Measurements from ENCODE around the gene UGP2. TPM values are rescaled to one million over a fixed set of nuclear protein-coding genes. Genes with fewer than 3 reads are reported as not detected.
"Not testable (repeated sequence)": the region's sequence is repeated elsewhere in the genome, so short reads cannot be mapped to it uniquely, and the experiment has no call there.

The UGP2 gene
- total RNA-seq, 2 donors from 2014 or later, result 97.2 to 100 TPM

DNA sequence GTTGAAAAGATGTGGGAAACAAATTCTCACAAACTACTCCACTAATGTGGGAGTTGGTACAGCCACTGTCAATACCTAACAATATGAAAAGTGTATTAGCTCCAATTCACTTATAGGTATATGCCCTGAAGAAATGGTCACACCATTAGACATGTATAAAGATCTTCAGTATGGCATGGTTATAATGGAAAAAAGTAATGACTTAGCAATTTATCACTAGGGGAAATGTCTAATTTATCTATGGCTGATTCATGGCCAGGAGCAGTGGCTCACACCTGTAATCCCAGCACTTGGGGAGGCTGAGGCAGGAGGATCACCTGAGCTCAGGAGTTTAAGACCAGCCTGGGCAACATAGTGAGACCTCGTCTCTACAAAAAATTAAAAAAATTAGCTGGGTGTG lies 52.5 kb downstream of the UGP2 start:
- no peak for ATAC-seq
- DNase-seq (ENCODE audit: low spot score in 2 of 2), result no peak
- no peaks in the 10 kb centered on the region for H3K9me3 Mint-ChIP-seq
- peak overlapping the region in 1 of 2 donors; percentile 35 for H3K27ac Mint-ChIP-seq
- H3K36me3 Mint-ChIP-seq, result peaks cover 0 to 17% of the 10 kb centered on the region in 2 donors

DNA sequence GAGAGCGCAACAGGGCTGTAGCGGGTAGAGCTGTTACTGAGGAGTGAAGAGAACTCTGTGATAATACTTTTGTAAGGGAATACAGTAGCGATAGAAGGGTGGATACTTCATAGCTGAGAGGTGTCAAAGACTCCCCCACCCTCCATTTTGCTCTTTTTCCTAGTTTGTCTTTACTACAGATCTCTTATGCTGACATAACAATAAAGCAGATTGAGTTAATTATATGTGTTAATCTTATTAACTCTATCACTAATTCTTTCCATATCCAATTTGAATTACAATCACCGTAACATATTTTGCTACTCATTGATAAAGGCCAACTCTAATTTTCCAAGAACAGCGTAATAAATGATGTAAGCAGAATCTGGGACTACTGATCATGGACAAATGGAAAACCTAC lies 57.1 kb downstream of the UGP2 start:
- no peak for DNase-seq (ENCODE audit: low spot score in 2 of 2)
- H3K36me3 Mint-ChIP-seq, result peaks cover 14 to 31% of the 10 kb centered on the region in 2 donors
- peak overlapping the region in 1 of 2 donors; percentile 57 for H3K27ac Mint-ChIP-seq
- ATAC-seq, result no peak
- H3K9me3 Mint-ChIP-seq, result peaks cover 5 to 22% of the 10 kb centered on the region in 2 donors

DNA sequence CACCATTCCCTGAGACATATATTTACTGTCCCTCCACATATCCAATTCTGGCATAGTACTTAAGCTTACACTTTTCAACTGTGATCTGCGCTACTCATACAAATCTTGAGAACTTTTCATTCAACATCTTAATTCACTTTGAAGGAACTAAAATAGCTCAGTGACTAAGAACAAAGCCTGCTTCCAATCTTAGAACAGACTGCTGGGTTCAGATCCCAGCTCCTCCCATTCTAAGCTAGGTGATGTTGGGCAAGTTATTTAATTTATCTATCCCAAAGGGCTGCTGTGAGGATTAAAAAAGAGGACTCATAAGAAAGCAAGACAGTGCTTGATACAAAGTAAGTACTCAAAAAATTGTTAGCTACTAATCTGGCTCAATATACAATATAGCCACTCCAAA lies 57.9 kb downstream of the UGP2 start:
- DNase-seq (ENCODE audit: low spot score in 2 of 2), result no peak
- H3K36me3 Mint-ChIP-seq, result peaks cover 17 to 37% of the 10 kb centered on the region in 2 donors

DNA sequence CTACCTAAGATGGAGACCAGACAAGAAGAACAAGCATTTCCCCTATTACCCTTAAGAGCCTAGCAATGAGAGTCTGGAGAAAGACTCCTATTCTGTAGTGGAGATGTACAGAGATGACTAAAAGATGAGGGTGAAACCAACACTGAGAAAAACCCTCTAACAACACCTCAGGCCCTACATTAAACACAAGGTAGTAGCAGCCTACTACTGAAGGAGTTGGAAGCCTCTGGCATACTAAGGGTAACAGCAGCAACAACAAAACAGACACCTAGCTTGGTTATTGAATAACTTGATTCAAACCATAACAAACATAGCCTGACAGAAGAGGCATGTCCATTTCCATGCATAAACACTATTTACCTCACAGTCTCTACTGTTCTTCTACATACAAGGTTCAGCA lies 60.5 kb downstream of the UGP2 start:
- peak; percentile 64 to 80 for ATAC-seq
- Mint-ChIP-seq H3K9me3 (peaks cover 8 to 32% of the 10 kb centered on the region in 2 donors), H3K36me3 (peaks cover 22 to 60% of the 10 kb centered on the region in 2 donors), H3K27ac (peak overlapping the region; percentile 35 to 86)
- no peak for DNase-seq (ENCODE audit: low spot score in 2 of 2)

More for the DNA sequence above, 57.9 kb downstream of the UGP2 start:
- no peak for ATAC-seq
- Mint-ChIP-seq H3K9me3 (peaks cover 8 to 26% of the 10 kb centered on the region in 2 donors), H3K27ac (no peak overlapping the region)

DNA sequence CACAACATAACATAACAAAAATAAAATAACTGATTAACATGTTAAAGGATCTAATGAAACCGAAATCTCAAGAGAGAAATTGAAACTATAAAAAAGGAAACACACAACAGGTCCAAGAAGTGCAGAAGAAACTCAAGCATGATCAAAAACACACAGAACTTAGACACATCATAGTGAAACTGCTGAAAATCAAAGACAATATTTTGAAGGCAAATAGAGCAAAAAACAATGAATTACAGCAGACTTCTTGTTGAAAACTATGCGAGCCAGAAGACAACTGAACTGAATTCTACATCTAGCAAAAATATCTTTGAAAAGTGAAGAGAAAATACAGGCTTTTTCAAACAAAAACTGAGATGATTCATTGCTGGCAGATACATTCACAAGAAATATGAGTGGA lies 61.3 kb downstream of the UGP2 start:
- peaks cover 8 to 32% of the 10 kb centered on the region in 2 donors for H3K9me3 Mint-ChIP-seq
- ATAC-seq (peak; percentile 34 to 80), DNase-seq (ENCODE audit: low spot score in 2 of 2) (no peak)
- peak overlapping the region; percentile 32 to 52 for H3K27ac Mint-ChIP-seq
- peaks cover 22 to 65% of the 10 kb centered on the region in 2 donors for H3K36me3 Mint-ChIP-seq

DNA sequence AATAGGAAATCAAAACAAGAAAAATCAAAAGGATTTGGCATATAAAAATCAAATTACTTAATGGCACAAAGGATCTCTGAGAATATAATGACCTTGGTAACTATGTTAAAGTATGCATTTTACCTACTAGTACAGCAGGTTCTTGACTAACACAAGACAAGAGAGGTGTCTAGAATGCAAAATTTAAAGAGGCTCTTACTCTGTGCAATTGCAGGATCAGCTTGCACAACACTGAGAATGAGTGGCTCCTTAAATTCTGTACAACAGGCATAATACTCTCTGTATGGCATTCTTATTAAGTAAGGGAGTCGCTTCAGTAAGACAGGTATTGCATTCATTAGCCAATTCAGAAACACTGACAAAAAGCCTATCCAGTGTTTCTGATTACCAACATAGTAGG lies 72.6 kb downstream of the UGP2 start:
- DNase-seq (ENCODE audit: low spot score in 2 of 2) (no peak), ATAC-seq (no peak)
- no peak overlapping the region for H3K27ac Mint-ChIP-seq
- peaks cover 0 to 13% of the 10 kb centered on the region in 2 donors for H3K36me3 Mint-ChIP-seq
- no peaks in the 10 kb centered on the region for H3K9me3 Mint-ChIP-seq

DNA sequence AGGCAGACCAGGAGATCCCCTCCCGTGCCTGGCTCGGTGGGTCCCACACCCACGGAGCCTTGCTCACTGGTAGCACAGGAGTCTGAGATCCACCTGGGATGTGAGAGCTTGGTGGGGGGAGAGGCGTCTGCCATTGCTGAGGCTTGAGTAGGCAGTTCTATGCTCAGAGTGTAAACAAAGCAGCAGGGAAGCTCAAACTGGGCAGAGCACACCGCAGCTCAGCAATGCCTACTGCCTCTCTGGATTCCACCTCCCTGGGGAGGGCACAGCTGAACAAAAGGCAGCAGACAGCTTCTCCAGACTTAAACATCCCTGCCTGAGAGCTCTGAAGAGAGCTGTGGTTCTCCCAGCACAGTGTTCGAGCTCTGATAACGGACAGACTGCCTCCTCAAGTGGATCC lies 85.1 kb downstream of the UGP2 start:
- H3K27ac Mint-ChIP-seq, result no peak overlapping the region
- no peak for ATAC-seq
- H3K9me3 Mint-ChIP-seq, result no peaks in the 10 kb centered on the region
- no peak for DNase-seq (ENCODE audit: low spot score in 2 of 2)
- peaks cover 19 to 37% of the 10 kb centered on the region in 2 donors for H3K36me3 Mint-ChIP-seq

DNA sequence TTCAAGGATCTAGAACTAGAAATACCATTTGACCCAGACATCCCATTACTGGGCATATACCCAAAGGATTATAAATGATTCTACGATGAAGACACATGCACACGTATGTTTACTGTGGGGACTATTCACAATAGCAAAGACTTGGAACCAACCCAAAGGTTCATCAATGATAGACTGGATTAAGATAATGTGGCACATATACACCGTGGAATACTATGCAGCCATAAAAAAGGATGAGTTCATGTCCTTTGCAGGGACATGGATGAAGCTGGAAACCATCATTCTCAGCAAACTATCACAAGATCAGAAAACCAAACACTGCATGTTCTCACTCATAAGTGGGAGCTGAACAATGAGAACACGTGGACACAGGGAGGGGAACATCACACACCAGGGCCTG lies 90.4 kb downstream of the UGP2 start:
- not testable (repeated sequence) for DNase-seq (ENCODE audit: low spot score in 2 of 2); ATAC-seq; H3K9me3 Mint-ChIP-seq; H3K27ac Mint-ChIP-seq
- H3K36me3 Mint-ChIP-seq, result peaks cover 19 to 41% of the 10 kb centered on the region in 2 donors

Other genes with a start within 250 kb of the UGP2 start
- 10 to 100 TPM in 1 of 2 donors, 1 to 10 TPM in 1; 2.6 to 10.1 TPM for gene VPS54, start 177.5 kb downstream of the UGP2 start, total RNA-seq